Measurements from ENCODE around the gene HPS4.

HPS4 gene

DNA sequence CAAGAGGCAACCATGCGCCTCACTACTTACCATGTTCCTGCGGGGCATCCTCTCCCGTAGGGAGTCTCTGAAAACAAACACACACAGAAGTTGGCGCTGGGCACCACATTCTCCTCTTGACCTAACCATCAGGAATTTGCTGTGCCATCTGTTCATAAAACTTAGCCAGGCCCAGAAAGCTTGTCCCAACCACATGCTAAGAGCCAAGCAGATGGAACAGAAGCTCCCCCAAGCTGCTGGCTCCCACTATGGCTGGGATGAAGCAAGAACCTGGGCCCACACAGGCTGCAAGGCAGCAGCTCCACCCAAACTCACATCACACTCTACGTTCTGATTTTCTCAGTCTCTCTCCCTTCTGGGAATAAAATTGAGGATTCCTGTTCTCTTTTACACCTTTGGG, 17.4 kb downstream of the HPS4 start:
- no peak overlapping the region for H3K9ac ChIP-seq (ENCODE audit: low read depth, low read length)
- H3K4me1 ChIP-seq (ENCODE audit: insufficient read depth, low read length), result peaks cover 8% of the 10 kb centered on the region
- H3K9me3 ChIP-seq (ENCODE audit: control insufficient read depth, insufficient read depth, low read length), result no peaks in the 10 kb centered on the region
- H3K36me3 ChIP-seq (ENCODE audit: insufficient read depth, low read length), result peaks cover 50% of the 10 kb centered on the region

DNA sequence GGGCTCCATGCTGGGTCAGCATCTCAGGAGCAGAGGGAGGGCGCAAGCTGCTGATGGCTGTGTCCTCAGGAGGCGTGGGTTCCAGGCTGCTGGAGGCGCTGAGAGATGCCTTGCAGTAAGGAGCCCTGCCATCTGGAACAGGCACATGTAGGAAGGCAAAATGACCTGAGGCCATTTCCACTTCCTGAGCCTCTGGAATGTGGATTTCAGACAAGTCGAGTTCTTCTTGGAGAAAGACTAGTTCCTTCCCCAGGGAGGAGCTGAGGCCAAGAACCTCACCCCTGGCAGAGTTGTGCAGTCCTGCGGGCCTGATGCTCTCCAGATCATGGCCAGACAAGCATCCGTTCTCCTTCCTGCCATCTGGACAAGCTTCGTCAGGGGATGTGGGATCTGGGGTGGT, 19.3 kb downstream of the HPS4 start:
- H3K9me3 ChIP-seq (ENCODE audit: control insufficient read depth, insufficient read depth, low read length), result no peaks in the 10 kb centered on the region
- H3K4me1 ChIP-seq (ENCODE audit: insufficient read depth, low read length), result peaks cover 4% of the 10 kb centered on the region
- no peak overlapping the region for H3K9ac ChIP-seq (ENCODE audit: low read depth, low read length)
- H3K36me3 ChIP-seq (ENCODE audit: insufficient read depth, low read length), result peaks cover 46% of the 10 kb centered on the region

DNA sequence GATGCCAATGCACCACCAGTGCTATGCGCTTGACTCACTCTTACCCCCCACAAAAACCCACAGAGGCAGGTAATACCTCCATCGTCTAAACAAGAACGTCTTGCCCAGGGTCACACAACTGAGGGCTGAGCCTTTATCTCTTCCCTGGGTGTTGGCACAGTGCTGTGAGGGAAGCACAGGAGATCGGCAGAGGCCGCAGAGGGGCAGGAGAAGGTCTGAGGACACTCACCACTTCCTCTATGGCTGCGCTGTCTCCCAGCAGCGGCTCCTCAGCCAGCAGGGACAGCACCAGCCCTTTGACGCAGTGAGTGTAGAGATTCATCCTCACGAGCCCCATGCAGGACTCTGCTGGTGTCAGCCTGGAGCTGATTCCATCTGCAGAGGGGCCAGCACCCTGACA, 19.9 kb downstream of the HPS4 start:
- Histone ChIP-seq H3K36me3 (ENCODE audit: insufficient read depth, low read length) (peaks cover 47% of the 10 kb centered on the region), H3K4me1 (ENCODE audit: insufficient read depth, low read length) (peaks cover 4% of the 10 kb centered on the region), H3K9ac (ENCODE audit: low read depth, low read length) (no peak overlapping the region), H3K9me3 (ENCODE audit: control insufficient read depth, insufficient read depth, low read length) (no peaks in the 10 kb centered on the region)

DNA sequence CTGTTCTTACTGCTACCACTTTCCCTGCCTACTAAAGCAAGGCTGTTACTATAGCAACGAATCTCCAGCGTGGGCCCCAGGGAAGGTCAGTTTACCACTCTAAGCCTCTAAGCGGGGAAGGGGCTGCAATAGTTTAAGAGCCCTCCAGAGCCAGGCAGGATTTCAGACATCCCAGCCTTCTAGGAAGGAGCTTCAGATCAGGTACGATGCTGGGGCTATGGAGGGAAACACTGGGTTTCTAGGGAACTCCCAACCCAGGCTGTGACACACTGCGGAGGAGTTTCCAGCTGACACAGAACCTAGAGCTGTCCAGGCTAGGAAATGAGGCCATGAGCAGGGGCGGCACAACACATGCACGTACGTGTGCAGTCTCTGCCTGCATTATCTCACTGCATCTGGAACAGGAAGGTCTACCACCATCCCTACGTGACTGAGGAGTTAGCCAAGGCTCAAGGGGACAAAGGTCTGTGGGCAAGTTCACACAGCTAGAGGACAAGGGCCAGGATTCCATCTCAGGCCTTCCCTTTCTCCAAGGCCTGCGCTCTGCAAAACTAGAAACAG, 20.4 kb downstream of the HPS4 start:
- Histone ChIP-seq H3K4me1 (ENCODE audit: insufficient read depth, low read length) (peaks cover 4% of the 10 kb centered on the region), H3K36me3 (ENCODE audit: insufficient read depth, low read length) (peaks cover 43% of the 10 kb centered on the region), H3K9ac (ENCODE audit: low read depth, low read length) (no peak overlapping the region), H3K9me3 (ENCODE audit: control insufficient read depth, insufficient read depth, low read length) (no peaks in the 10 kb centered on the region)

DNA sequence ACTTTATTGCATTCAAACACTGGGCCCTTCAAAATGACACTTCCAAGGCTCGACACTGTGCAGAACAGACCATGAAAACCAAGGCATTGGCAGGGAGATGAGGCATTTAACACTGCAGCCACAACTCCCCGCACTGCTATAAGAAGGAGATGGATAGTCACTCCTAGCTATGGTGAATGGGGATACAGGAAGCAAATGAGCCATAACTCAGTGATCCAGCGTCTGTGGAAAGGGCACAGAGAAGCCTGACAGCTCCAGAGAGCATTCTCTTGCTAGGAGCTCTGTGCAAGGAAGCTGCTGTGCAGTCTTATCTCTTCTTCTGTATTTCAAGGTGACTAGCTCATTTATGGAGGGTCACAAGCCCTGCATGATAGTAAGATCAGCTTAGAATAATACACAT, 20.9 kb downstream of the HPS4 start:
- peaks cover 42% of the 10 kb centered on the region for H3K36me3 ChIP-seq (ENCODE audit: insufficient read depth, low read length)
- peaks cover 4% of the 10 kb centered on the region for H3K4me1 ChIP-seq (ENCODE audit: insufficient read depth, low read length)
- H3K9me3 ChIP-seq (ENCODE audit: control insufficient read depth, insufficient read depth, low read length), result no peaks in the 10 kb centered on the region
- no peak overlapping the region for H3K9ac ChIP-seq (ENCODE audit: low read depth, low read length)

DNA sequence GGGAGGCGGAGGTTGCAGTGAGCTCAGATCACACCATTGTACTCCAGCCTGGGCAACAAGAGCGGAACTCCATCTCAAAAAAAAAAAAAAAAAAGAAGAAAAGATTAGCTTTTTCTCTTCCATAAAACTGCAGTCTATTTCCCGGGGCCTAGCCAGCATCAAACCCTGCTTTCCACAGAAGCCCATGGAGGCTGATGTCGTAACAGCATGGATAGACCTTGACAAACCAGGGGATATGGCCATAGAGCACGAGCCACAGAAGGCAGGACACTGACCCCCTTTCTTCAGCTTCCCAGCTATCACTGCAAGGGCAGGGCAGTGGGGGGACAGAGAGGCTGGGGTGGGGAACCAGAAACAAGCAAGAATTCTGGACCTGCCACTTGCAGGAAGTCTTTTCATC, 21.5 kb downstream of the HPS4 start:
- Histone ChIP-seq H3K36me3 (ENCODE audit: insufficient read depth, low read length) (peaks cover 42% of the 10 kb centered on the region), H3K9ac (ENCODE audit: low read depth, low read length) (no peak overlapping the region), H3K4me1 (ENCODE audit: insufficient read depth, low read length) (peaks cover 4% of the 10 kb centered on the region), H3K9me3 (ENCODE audit: control insufficient read depth, insufficient read depth, low read length) (no peaks in the 10 kb centered on the region)

DNA sequence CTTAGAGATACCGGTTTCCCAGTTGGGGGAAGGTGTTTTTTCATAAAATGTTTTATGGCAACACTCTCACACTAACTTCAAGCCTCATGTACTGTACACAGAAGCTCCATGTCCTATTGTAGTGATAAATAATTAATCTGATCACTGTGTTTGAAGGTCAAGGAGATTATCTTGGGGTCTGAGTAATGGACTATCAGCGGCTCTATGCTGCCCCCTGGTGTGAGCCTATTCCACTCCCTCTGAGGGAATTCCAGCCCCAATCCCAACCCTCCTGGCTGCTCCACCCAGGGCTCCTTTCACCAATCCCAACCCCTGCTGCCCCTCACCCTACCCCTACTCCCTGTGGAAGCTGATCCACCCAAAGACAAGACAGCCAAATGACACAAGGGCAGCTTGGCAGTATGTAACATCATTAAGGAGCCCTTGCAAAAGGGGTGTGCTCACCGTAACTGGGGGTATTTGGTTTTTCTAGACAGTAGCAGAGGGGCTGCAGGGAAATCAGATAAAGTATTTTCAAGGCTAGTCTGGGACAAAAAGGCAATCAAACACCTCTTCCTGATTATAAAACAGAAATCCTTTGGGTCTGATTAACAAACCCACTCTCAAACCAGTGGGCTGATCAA, 22.3 kb downstream of the HPS4 start:
- no peak overlapping the region for H3K9ac ChIP-seq (ENCODE audit: low read depth, low read length)
- no peaks in the 10 kb centered on the region for H3K9me3 ChIP-seq (ENCODE audit: control insufficient read depth, insufficient read depth, low read length)
- peaks cover 38% of the 10 kb centered on the region for H3K36me3 ChIP-seq (ENCODE audit: insufficient read depth, low read length)
- H3K4me1 ChIP-seq (ENCODE audit: insufficient read depth, low read length), result peaks cover 4% of the 10 kb centered on the region

DNA sequence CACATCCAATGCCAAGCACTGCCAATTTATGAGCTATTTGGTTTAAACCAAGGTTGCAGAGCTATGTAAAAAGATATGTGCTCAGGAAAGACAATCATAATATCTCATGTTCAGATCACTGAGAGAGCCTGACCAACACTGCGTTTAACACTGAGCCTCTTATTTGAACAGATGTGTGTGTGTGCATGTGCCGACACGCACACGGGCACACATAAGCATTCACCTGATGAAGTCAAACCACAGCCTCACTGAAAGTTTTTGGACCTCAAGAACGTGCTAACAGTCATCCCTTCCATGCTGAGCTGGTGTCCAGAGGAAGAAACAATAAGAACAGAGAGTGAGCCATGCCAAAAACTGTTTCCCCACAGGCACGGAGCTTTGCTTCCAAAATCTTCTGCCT, 23.4 kb downstream of the HPS4 start:
- Histone ChIP-seq H3K9me3 (ENCODE audit: control insufficient read depth, insufficient read depth, low read length) (no peaks in the 10 kb centered on the region), H3K36me3 (ENCODE audit: insufficient read depth, low read length) (peaks cover 28% of the 10 kb centered on the region), H3K9ac (ENCODE audit: low read depth, low read length) (no peak overlapping the region), H3K4me1 (ENCODE audit: insufficient read depth, low read length) (peaks cover 4% of the 10 kb centered on the region)

DNA sequence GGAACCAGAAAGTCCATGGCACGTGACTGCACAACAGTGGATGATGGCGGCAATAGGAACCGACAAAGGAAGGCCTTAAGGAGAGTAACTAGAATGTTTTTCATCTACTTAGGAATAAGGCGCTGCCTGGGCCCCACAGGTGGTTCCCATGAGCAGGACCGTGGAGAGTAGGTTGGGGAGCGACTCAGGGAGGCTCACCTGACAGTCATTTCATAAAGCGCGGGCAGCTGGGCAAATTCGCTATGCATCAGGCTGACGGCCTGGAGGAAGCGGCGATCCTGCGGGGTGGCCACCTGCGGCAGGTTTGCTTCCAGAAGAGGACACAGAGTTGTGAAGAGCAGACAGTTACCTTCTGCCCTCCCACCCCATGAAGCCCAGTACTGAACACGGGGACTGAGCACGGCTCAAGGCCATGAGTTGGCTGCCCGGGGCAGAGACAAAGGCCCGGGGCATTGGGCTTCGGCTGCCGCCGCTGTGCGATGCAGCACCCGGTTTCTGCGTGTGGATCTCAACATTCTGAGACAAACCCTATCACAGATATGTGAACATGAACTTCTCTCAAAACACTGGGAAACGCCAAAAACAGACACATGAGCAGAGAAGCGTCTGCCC, 25.8 kb downstream of the HPS4 start:
- no peak overlapping the region for H3K9ac ChIP-seq (ENCODE audit: low read depth, low read length)
- H3K36me3 ChIP-seq (ENCODE audit: insufficient read depth, low read length), result peaks cover 20% of the 10 kb centered on the region
- H3K9me3 ChIP-seq (ENCODE audit: control insufficient read depth, insufficient read depth, low read length), result no peaks in the 10 kb centered on the region
- peaks cover 4% of the 10 kb centered on the region for H3K4me1 ChIP-seq (ENCODE audit: insufficient read depth, low read length)

DNA sequence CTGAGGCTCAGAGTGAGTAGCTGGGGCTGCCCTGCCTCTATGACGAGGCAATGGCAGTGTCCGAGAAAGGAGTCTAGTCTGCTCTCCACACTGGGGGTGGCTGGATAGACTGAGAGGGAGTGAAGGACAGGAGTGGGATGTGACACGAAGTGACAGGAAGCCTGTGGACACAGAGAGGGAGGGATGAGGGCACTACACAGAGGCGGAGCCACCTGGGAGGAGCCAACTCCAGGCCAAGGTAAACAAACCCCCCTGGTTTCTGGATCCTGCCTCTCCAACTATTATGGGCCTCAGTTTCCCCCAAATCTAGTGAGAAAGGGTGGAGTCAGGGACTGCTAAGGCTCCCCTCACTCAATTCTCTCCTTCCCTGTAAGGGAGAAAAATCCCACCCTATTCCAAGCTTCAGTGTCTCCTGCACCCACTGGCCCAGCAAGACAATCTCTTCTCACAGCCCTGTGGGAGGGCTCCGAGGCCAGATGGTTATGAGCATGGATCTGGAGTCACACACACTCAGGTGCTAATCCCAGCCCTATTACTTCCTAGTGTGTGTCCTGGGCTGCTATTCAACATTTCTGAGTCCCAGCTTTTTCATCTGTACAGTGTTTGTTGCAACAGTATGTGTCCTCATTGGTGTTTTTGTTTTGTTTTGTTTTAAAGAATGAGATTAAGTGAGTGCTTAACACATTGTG, 29.6 kb downstream of the HPS4 start:
- H3K36me3 ChIP-seq (ENCODE audit: insufficient read depth, low read length), result peaks cover 14% of the 10 kb centered on the region

DNA sequence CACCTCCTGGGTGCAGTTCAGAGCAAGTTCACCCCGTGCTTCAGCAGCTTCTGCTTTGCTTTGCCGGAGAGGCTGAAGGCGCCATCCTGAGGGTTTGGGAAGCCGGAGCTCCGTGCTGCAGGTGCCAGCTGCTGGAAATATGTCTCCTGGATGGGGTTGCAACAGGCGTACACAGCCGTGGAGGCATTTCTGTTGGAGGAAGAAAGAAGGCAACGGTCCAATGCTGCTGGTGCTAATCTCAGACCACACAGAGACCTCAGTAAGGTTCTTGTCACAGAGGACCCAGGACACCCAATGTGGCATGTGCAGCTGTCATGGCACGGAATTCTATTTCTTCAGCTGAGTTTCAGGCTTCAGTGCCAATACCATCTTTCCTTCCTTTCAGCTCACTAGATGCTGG, 30.4 kb downstream of the HPS4 start:
- Histone ChIP-seq H3K36me3 (ENCODE audit: insufficient read depth, low read length) (peaks cover 12% of the 10 kb centered on the region), H3K9ac (ENCODE audit: low read depth, low read length) (no peak overlapping the region), H3K4me1 (ENCODE audit: insufficient read depth, low read length) (no peaks in the 10 kb centered on the region), H3K9me3 (ENCODE audit: control insufficient read depth, insufficient read depth, low read length) (no peaks in the 10 kb centered on the region)

More for the DNA sequence above, 29.6 kb downstream of the HPS4 start:
- Histone ChIP-seq H3K9ac (ENCODE audit: low read depth, low read length) (no peak overlapping the region), H3K4me1 (ENCODE audit: insufficient read depth, low read length) (no peaks in the 10 kb centered on the region), H3K9me3 (ENCODE audit: control insufficient read depth, insufficient read depth, low read length) (no peaks in the 10 kb centered on the region)

DNA sequence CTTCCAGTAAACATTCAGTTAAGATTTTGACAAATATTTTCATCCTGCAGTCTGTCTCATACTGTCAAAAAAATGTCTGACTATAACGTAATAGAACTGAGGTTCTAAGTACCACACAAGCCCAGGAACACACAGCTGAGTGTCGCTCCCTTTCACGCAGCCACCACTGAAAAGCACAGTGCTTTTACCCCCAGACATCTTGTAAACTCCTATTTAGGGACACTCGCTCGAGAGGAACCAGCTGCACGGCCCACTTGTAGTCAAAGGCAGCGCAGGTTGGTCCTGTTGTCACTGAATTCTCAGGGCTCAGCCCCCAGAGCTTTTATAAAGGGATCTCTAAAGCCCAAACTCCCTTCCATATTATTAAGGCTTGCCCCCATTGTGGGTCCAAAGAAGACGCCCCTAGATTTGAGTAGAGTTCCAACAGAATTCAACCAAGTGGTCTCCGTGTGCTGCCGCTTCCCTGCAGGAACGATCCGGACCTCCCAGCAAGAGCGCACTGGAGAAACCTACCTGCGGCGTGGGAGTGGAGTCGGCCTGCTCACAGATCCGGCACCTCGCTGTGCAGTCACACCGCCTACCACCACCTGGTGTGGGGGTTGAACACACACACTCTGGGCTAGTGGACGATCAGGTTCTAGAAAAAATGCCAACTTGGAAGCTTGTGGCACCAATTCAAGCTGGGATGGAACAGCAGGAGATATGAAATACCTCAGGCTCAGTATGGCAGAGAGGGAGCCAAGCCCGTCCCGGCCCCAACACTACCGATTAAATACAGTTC, 31.2 kb downstream of the HPS4 start:
- Histone ChIP-seq H3K9ac (ENCODE audit: low read depth, low read length) (no peak overlapping the region), H3K36me3 (ENCODE audit: insufficient read depth, low read length) (peaks cover 10% of the 10 kb centered on the region)

DNA sequence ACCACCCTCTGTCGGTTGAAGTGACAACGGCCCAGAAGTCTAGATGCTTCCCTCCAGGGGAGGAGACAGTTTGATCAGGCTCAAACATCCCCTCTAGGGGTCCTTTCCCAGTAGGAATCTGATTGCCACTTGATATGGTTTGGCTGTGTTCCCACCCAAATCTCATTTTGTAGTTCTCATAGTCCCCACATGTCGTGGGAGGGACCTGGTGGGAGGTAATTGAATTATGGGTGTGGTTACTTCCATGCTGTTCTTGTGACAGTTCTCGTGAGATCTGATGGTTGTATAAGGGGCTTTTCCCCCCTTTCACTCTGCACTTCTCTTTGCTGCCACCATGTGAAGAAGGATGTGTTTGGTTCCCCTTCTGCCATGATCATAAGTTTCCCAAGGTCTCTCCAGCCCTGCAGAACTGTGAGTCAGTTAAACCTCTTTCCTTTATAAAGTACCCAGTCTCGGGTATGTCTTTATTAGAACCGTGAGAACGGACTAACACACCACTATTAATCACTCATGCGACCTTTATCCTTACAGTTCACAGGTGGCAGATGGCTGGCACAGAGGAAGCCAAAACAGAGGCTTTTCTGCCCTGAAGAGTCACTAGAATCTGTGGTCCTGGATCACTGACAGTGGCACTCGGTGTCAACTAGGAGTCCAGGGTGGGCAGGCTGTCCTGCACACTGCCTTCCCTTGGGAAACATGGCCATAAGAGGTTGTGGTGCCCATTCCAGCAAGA, 33.0 kb downstream of the HPS4 start:
- Histone ChIP-seq H3K9ac (ENCODE audit: low read depth, low read length) (no peak overlapping the region), H3K36me3 (ENCODE audit: insufficient read depth, low read length) (peaks cover 9% of the 10 kb centered on the region), H3K4me1 (ENCODE audit: insufficient read depth, low read length) (no peaks in the 10 kb centered on the region), H3K9me3 (ENCODE audit: control insufficient read depth, insufficient read depth, low read length) (no peaks in the 10 kb centered on the region)

More for the DNA sequence above, 31.2 kb downstream of the HPS4 start:
- no peaks in the 10 kb centered on the region for H3K9me3 ChIP-seq (ENCODE audit: control insufficient read depth, insufficient read depth, low read length)
- no peaks in the 10 kb centered on the region for H3K4me1 ChIP-seq (ENCODE audit: insufficient read depth, low read length)

DNA sequence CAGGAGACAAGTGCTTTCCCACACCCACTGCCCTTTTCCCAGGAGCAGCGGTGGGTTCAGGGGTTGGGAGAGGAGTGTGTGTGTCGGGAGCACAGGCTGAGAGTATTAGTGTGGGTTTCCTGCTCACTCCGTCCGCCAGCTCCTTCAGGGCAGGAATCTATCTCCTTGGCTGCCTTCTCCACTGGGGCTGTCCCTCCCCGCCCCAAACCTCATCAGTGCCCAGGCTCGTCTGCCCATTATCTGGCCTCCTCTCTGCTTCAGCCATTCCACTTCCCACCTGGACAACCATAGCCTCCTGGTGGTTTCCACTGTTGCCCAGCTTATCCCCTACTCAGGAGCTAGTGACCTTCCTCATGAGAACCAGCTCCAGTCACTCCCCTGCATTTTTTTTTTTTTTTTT, 34.6 kb downstream of the HPS4 start:
- Histone ChIP-seq H3K9ac (ENCODE audit: low read depth, low read length) (no peak overlapping the region), H3K4me1 (ENCODE audit: insufficient read depth, low read length) (no peaks in the 10 kb centered on the region), H3K36me3 (ENCODE audit: insufficient read depth, low read length) (peaks cover 9% of the 10 kb centered on the region), H3K9me3 (ENCODE audit: control insufficient read depth, insufficient read depth, low read length) (no peaks in the 10 kb centered on the region)
